HCT116 (cell line): ENCODE results near the gene PREX1. TPM values are rescaled to one million over a fixed set of nuclear protein-coding genes. Genes with fewer than 3 reads are reported as not detected.

Source experiments
- ATAC-seq: fragments of 200-7000 bp; cut with Tn5 transposase; 2 replicates; pipeline ENCODE4 v1.9.1; 2020; ENCODE audit warnings: mild to moderate bottlenecking, moderate library complexity
- BruUV-seq: library from RNA; stranded (reverse); fragments of 400-500 nt; replicated peaks from 2 replicates; lab custom pipeline; 2021; lab: Mats Ljungman, UMichigan
- CTCF ChIA-PET: fragments of 300-600 bp; sonication (Branson Sonifier 250); formaldehyde crosslinking; loops from one replicate; lab custom pipeline; 2021; ENCODE audit warnings: antibody characterized with exemption; lab: Charles Lee
- POLR2A ChIA-PET: fragments of 300-600, 350-600 bp; sonication (Branson Sonifier 250); formaldehyde crosslinking; loops from one replicate; lab custom pipeline; 2021; ENCODE audit warnings: antibody characterized with exemption; lab: Charles Lee
- RAD21 ChIA-PET, 2 experiments: fragments of 300-600 bp; sonication (Branson Sonifier 250); formaldehyde crosslinking; loops; one replicate each; lab custom pipeline; 2023; ENCODE audit warnings: low total read pairs in 2 of 2; ENCODE audit not compliant: uncharacterized antibody in 2 of 2, unreplicated experiment in 2 of 2, low non-redundant PET in 1 of 2; lab: Charles Lee
- DNase-seq: peaks from one replicate; pipeline ENCODE4 v3.0.0-alpha.2; 2010; ENCODE audit warnings: low read depth, low spot score
- H2AFZ ChIP-seq: fragments of 200-600 bp; shearing (Covaris generic), sonication (generic); 2 replicates; pipeline ENCODE4 v1.6.1; 2017; ENCODE audit warnings: low read depth, mixed run types, mixed read lengths, antibody characterized with exemption, low read length; ENCODE audit not compliant: poor library complexity, severe bottlenecking
- H3K27ac ChIP-seq: 2 replicates; pipeline ENCODE4 v1.5.1; 2012; ENCODE audit warnings: low read depth, low read length
- H3K27me3 ChIP-seq: fragments of 200-600 bp; sonication (generic); 2 replicates; pipeline ENCODE4 v1.6.1; 2016; ENCODE audit warnings: mixed run types, low read length, mixed read lengths; ENCODE audit not compliant: insufficient read depth
- H3K36me3 ChIP-seq, 2 experiments: fragments of 200-500 bp in 1 of 2; fragments of 200-600 bp in 1 of 2; sonication (Bioruptor generic) in 1 of 2; sonication (generic) in 1 of 2; 2 replicates each; pipeline versions ENCODE4 v1.5.1 to v1.6.1; 2014 to 2016; ENCODE audit warnings: low read length in 2 of 2, inconsistent platforms in 1 of 2, mixed read lengths in 1 of 2, mixed run types in 1 of 2; ENCODE audit not compliant: insufficient read depth in 2 of 2, control insufficient read depth in 1 of 2
- H3K4me1 ChIP-seq, 2 experiments: fragments of 200-600 bp in 1 of 2; sonication (generic) in 1 of 2; 2 replicates each; pipeline versions ENCODE4 v1.5.1 to v1.6.1; 2012 to 2017; ENCODE audit warnings: low read length in 2 of 2, inconsistent platforms in 1 of 2, mild to moderate bottlenecking in 1 of 2, mixed read lengths in 1 of 2, mixed run types in 1 of 2, moderate library complexity in 1 of 2; ENCODE audit not compliant: insufficient read depth in 2 of 2, control insufficient read depth in 1 of 2
- H3K4me2 ChIP-seq: fragments of 200-600 bp; sonication (generic); 2 replicates; pipeline ENCODE4 v1.6.1; 2017; ENCODE audit warnings: mixed run types, low read length, mixed read lengths
- H3K4me3 ChIP-seq, 2 experiments: fragments of 200-600 bp in 1 of 2; sonication (generic) in 1 of 2; replicated peaks in 1 of 2; 2 replicates each; pipeline ENCODE4 v1.5.1; 2011 to 2016; ENCODE audit warnings: low read length in 2 of 2, control low read depth in 1 of 2, low read depth in 1 of 2, mild to moderate bottlenecking in 1 of 2, mixed read lengths in 1 of 2, mixed run types in 1 of 2
- H3K79me2 ChIP-seq: fragments of 200-600 bp; sonication (generic); 2 replicates; pipeline ENCODE4 v1.6.1; 2017; ENCODE audit warnings: mild to moderate bottlenecking, mixed run types, low read length, moderate library complexity, mixed read lengths; ENCODE audit not compliant: insufficient read depth
- H3K9ac ChIP-seq: fragments of 200-600 bp; sonication (generic); 2 replicates; pipeline ENCODE4 v1.6.1; 2016; ENCODE audit warnings: low read length, mixed read lengths
- H3K9me2 ChIP-seq: fragments of 200-600 bp; sonication (generic), shearing (Covaris generic); 2 replicates; pipeline ENCODE4 v1.6.1; 2017; ENCODE audit warnings: mixed run types, mild to moderate bottlenecking, moderate library complexity; ENCODE audit not compliant: insufficient read depth
- H3K9me3 ChIP-seq, 2 experiments: fragments of 200-500 bp in 1 of 2; fragments of 200-600 bp in 1 of 2; sonication (Bioruptor generic) in 1 of 2; sonication (generic) in 1 of 2; 2 replicates each; pipeline ENCODE4 v1.6.1; 2014 to 2017; ENCODE audit warnings: low read length in 2 of 2, mixed read lengths in 2 of 2, inconsistent platforms in 1 of 2, low read depth in 1 of 2, mild to moderate bottlenecking in 1 of 2, mixed run types in 1 of 2, moderate library complexity in 1 of 2; ENCODE audit not compliant: control insufficient read depth in 1 of 2, insufficient read depth in 1 of 2
- H4K20me1 ChIP-seq: fragments of 200-600 bp; sonication (generic), shearing (Covaris generic); 2 replicates; pipeline ENCODE4 v1.6.1; 2017; ENCODE audit warnings: mixed run types, mild to moderate bottlenecking, moderate library complexity; ENCODE audit not compliant: insufficient read depth
- ATF3 ChIP-seq: IDR thresholded peaks from 2 replicates; pipeline ENCODE4 v1.6.1; 2012
- CBX3 ChIP-seq: IDR thresholded peaks from 2 replicates; pipeline ENCODE4 v1.6.1; 2012; ENCODE audit warnings: low read depth
- CEBPB ChIP-seq: IDR thresholded peaks from 2 replicates; pipeline ENCODE4 v1.6.1; 2012; ENCODE audit warnings: low read depth
- EGR1 ChIP-seq: IDR thresholded peaks from 2 replicates; pipeline ENCODE4 v1.6.1; 2012; ENCODE audit warnings: low read depth
- ELF1 ChIP-seq: IDR thresholded peaks from 2 replicates; pipeline ENCODE4 v1.6.1; 2012; ENCODE audit warnings: low read depth, borderline replicate concordance
- EZH2 ChIP-seq: fragments of 200-600 bp; sonication (generic); IDR thresholded peaks from 2 replicates; pipeline ENCODE4 v1.6.1; 2017; ENCODE audit warnings: antibody characterized with exemption, mixed run types
- EZH2phosphoT487 ChIP-seq: fragments of 200-600 bp; IDR thresholded peaks from 2 replicates; pipeline ENCODE4 v1.6.1; 2018; ENCODE audit warnings: antibody characterized with exemption, borderline replicate concordance
- JUND ChIP-seq: IDR thresholded peaks from 2 replicates; pipeline ENCODE4 v1.6.1; 2012
- MAX ChIP-seq: IDR thresholded peaks from 2 replicates; pipeline ENCODE4 v1.6.1; 2012
- POLR2AphosphoS5 ChIP-seq: IDR thresholded peaks from 2 replicates; pipeline ENCODE4 v1.6.1; 2011; ENCODE audit warnings: mild to moderate bottlenecking, low read depth, low read length, moderate library complexity
- REST ChIP-seq: IDR thresholded peaks from 2 replicates; pipeline ENCODE4 v1.6.1; 2012; ENCODE audit warnings: low read depth
- SIN3A ChIP-seq: IDR thresholded peaks from 2 replicates; pipeline ENCODE4 v1.6.1; 2012; ENCODE audit warnings: low read depth
- SRF ChIP-seq: IDR thresholded peaks from 2 replicates; pipeline ENCODE4 v1.6.1; 2012; ENCODE audit warnings: low read depth
- TCF7L2 ChIP-seq: IDR thresholded peaks from 2 replicates; pipeline ENCODE4 v1.7.0; 2011; ENCODE audit warnings: borderline replicate concordance, inconsistent platforms; ENCODE audit not compliant: insufficient read depth, insufficient read length; ENCODE audit errors: extremely low read depth
- YY1 ChIP-seq: IDR thresholded peaks from 2 replicates; pipeline ENCODE4 v1.6.1; 2011; ENCODE audit warnings: low read length, low read depth, moderate library complexity, mild to moderate bottlenecking; ENCODE audit not compliant: insufficient replicate concordance; ENCODE audit errors: extremely low read depth
- ZFX ChIP-seq: fragments of 450-650 bp; IDR thresholded peaks from 2 replicates; pipeline ENCODE4 v1.6.1; 2017
- ZNF274 ChIP-seq: fragments of 200-500 bp; sonication (Bioruptor generic); IDR thresholded peaks from 2 replicates; pipeline ENCODE4 v1.6.1; 2014; ENCODE audit warnings: mild to moderate bottlenecking, low read depth, low read length, inconsistent platforms
- intact Hi-C: fragments of 100-400 bp; cut with micrococcal nuclease; formaldehyde crosslinking; loops from 2 replicates; pipeline ENCODE4 v1.10.0; 2022
- total RNA-seq: library from RNA; stranded (reverse); gene quantifications from one replicate; pipeline ENCODE4 v1.2.1, GENCODE V29; 2021; ENCODE audit not compliant: unreplicated experiment

Gene PREX1
- total RNA-seq, 1 experiment from 2014 or later: 6.1 TPM

- POLR2A ChIA-PET: no interaction called here
- Histone ChIP-seq H3K9me2 (no peaks in the 10 kb centered on the region), H3K27ac (no peak overlapping the region), H3K27me3 (peaks cover 6% of the 10 kb centered on the region; the same call in 1 of the 2 replicates), H4K20me1 (no peaks in the 10 kb centered on the region), H3K4me2 (no peak overlapping the region), H3K79me2 (no peaks in the 10 kb centered on the region), H3K4me3 (no peak overlapping the region), H3K36me3 (no peaks in the 10 kb centered on the region), H2AFZ (no peak overlapping the region), H3K4me1 (peaks cover under 1 to 6% of the 10 kb centered on the region in 2 experiments; a peak in 2 of 4 replicates), H3K9me3 (no peaks in the 10 kb centered on the region), H3K9ac (no peak overlapping the region)
- DNase-seq (no peak), ATAC-seq (peak; percentile 36; the same call in 1 of the 2 replicates)
- intact Hi-C loops: no loop called here
- TF ChIP-seq MAX (no peak), ZFX (no peak), EGR1 (no peak), SRF (no peak), SIN3A (no peak), POLR2AphosphoS5 (no peak), YY1 (no peak), CEBPB (no peak), CBX3 (no peak), EZH2phosphoT487 (no peak), JUND (no peak)
- RAD21 ChIA-PET: no interaction called here
- CTCF ChIA-PET: no interaction called here
- no TSS peak for BruUV-seq
These were observed 213.1 kb downstream of the PREX1 start for GRCh38 chr20:48614593-48615274.

- no peaks in the 10 kb centered on the region for H3K9me3 ChIP-seq
- H3K4me1 ChIP-seq: peaks cover 0 to 6% of the 10 kb centered on the region in 2 experiments; a peak in 1 of 4 replicates
- no peak overlapping the region for H3K4me3 ChIP-seq
- H4K20me1 ChIP-seq: no peaks in the 10 kb centered on the region
- ChIA-PET RAD21 (no interaction called here), POLR2A (no interaction called here), CTCF (no interaction called here)
- peaks cover 6% of the 10 kb centered on the region; the same call in 1 of the 2 replicates for H3K27me3 ChIP-seq
- H3K27ac ChIP-seq: no peak overlapping the region
- H3K9ac ChIP-seq: no peak overlapping the region
- no peak overlapping the region for H3K4me2 ChIP-seq
- ATAC-seq: no peak
- intact Hi-C loops: no loop called here
- DNase-seq: no peak
- H3K36me3 ChIP-seq: no peaks in the 10 kb centered on the region
- no peak overlapping the region for H2AFZ ChIP-seq
- H3K9me2 ChIP-seq: no peaks in the 10 kb centered on the region
- H3K79me2 ChIP-seq: no peaks in the 10 kb centered on the region
- BruUV-seq: no TSS peak
- TF ChIP-seq ZNF274: no peak
- TF ChIP-seq REST: no peak
- TF ChIP-seq SIN3A: no peak
- no peak for TF ChIP-seq CBX3
- no peak for TF ChIP-seq EZH2phosphoT487
- no peak for TF ChIP-seq ATF3
- TF ChIP-seq EZH2: no peak
- TF ChIP-seq SRF: no peak
- no peak for TF ChIP-seq ELF1
- TF ChIP-seq POLR2AphosphoS5: no peak
- TF ChIP-seq CEBPB: no peak
- no peak for TF ChIP-seq TCF7L2
- no peak for TF ChIP-seq YY1
These were observed 213.9 kb downstream of the PREX1 start for GRCh38 chr20:48613926-48614325.
